Mesothelial cell of epicardium (in vitro differentiated cells): ENCODE data around the gene ZDBF2. TPM values are rescaled to one million over a fixed set of nuclear protein-coding genes. Genes with fewer than 3 reads are reported as not detected.

Source experiments
- DNase-seq, 2 experiments: peaks; one replicate each; pipeline ENCODE4 v3.0.0; 2021; ENCODE audit warnings: low spot score in 2 of 2; ENCODE audit not compliant: unreplicated experiment in 2 of 2
- H3K27ac Mint-ChIP-seq: 2 replicates; pipeline ENCODE4 v1.8.0; 2021; ENCODE audit warnings: mixed read lengths
- H3K27me3 Mint-ChIP-seq: 2 replicates; pipeline ENCODE4 v1.8.0; 2021; ENCODE audit warnings: low read depth, mixed read lengths
- H3K36me3 Mint-ChIP-seq: 2 replicates; pipeline ENCODE4 v1.8.0; 2021; ENCODE audit warnings: mixed read lengths
- H3K4me1 Mint-ChIP-seq: 2 replicates; pipeline ENCODE4 v1.8.0; 2021; ENCODE audit warnings: mixed read lengths
- H3K4me3 Mint-ChIP-seq: 2 replicates; pipeline ENCODE4 v1.8.0; 2021; ENCODE audit warnings: mild to moderate bottlenecking, moderate library complexity, mixed read lengths
- H3K9me3 Mint-ChIP-seq: 2 replicates; pipeline ENCODE4 v1.8.0; 2021; ENCODE audit warnings: mixed read lengths
- total RNA-seq: library from RNA; stranded (reverse); gene quantifications from 3 replicates; pipeline ENCODE4 v1.2.1, GENCODE V29; 2021
- TF ChIP-seq, protein P1 (sequence below): fragments of 200-600 bp; sonication (generic); IDR thresholded peaks from one replicate; pipeline ENCODE4 v1.5.0; 2021; ENCODE audit warnings: antibody characterized with exemption; ENCODE audit not compliant: unreplicated experiment

Gene ZDBF2
- total RNA-seq, 1 donor from 2014 or later: 49.5 TPM

- DNase-seq: no peak
- Mint-ChIP-seq H3K4me3 (no peak overlapping the region), H3K4me1 (peaks cover 6% of the 10 kb centered on the region), H3K9me3 (no peaks in the 10 kb centered on the region), H3K36me3 (no peaks in the 10 kb centered on the region), H3K27ac (no peak overlapping the region), H3K27me3 (peaks cover 1% of the 10 kb centered on the region)
- TF ChIP-seq, protein P1, sequence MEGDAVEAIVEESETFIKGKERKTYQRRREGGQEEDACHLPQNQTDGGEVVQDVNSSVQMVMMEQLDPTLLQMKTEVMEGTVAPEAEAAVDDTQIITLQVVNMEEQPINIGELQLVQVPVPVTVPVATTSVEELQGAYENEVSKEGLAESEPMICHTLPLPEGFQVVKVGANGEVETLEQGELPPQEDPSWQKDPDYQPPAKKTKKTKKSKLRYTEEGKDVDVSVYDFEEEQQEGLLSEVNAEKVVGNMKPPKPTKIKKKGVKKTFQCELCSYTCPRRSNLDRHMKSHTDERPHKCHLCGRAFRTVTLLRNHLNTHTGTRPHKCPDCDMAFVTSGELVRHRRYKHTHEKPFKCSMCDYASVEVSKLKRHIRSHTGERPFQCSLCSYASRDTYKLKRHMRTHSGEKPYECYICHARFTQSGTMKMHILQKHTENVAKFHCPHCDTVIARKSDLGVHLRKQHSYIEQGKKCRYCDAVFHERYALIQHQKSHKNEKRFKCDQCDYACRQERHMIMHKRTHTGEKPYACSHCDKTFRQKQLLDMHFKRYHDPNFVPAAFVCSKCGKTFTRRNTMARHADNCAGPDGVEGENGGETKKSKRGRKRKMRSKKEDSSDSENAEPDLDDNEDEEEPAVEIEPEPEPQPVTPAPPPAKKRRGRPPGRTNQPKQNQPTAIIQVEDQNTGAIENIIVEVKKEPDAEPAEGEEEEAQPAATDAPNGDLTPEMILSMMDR: no peak
Observed at GRCh38 chr2:206245265-206245672, 29.2 kb upstream of the ZDBF2 start.

GRCh38 chr2:206250041-206250897 is 24.2 kb upstream of the ZDBF2 start:
- Mint-ChIP-seq H3K9me3 (peaks cover 24% of the 10 kb centered on the region), H3K4me3 (no peak overlapping the region), H3K36me3 (no peaks in the 10 kb centered on the region), H3K27ac (no peak overlapping the region), H3K27me3 (no peaks in the 10 kb centered on the region), H3K4me1 (peaks cover 1% of the 10 kb centered on the region)
- no peak for DNase-seq
- TF ChIP-seq, protein P1: no peak

DNA sequence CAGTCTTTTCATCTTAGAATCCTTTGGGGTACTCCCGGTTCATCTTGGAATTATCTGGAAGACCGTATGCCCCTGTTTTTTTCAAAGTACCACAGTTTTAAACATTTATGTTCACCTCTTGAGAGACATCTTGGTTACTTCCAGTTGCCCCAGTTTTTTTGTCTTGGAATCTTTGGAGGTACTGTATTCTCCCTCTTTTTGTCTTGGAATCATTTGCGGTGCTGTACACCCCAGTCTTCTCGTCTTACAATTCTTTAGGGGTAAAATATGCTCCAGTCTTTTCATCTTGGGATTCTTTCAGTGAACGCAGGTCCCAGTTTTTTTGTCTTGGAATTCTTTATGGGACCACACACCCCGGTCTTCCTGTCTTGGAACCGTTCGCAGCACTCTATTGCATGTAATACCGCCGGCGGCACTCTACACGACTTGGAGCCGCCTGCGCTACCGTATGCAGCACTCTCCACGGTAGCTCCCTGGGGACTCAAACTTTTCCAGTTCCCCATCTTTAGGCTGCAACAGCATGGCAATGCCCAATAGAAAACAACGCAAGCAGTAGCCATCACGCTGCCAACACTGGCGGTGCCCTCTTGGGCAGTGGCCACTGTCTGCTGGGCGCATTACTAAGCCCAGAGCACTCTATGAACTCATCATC is 21.2 kb upstream of the ZDBF2 start:
- Mint-ChIP-seq H3K4me1 (no peaks in the 10 kb centered on the region), H3K36me3 (no peaks in the 10 kb centered on the region), H3K27me3 (peaks cover 2% of the 10 kb centered on the region), H3K9me3 (peaks cover 24% of the 10 kb centered on the region), H3K4me3 (no peak overlapping the region), H3K27ac (no peak overlapping the region)
- no peak for DNase-seq
- TF ChIP-seq, protein P1: no peak

GRCh38 chr2:206253777-206254166 is 20.7 kb upstream of the ZDBF2 start:
- H3K36me3 Mint-ChIP-seq: no peaks in the 10 kb centered on the region
- H3K9me3 Mint-ChIP-seq: peaks cover 24% of the 10 kb centered on the region
- no peak overlapping the region for H3K27ac Mint-ChIP-seq
- no peak for DNase-seq
- H3K27me3 Mint-ChIP-seq: peaks cover 2% of the 10 kb centered on the region
- H3K4me1 Mint-ChIP-seq: no peaks in the 10 kb centered on the region
- no peak overlapping the region for H3K4me3 Mint-ChIP-seq
- TF ChIP-seq, protein P1: no peak

- TF ChIP-seq, protein P1: no peak
- H3K4me3 Mint-ChIP-seq: no peak overlapping the region
- H3K27me3 Mint-ChIP-seq: peaks cover 2% of the 10 kb centered on the region
- peaks cover 6% of the 10 kb centered on the region for H3K4me1 Mint-ChIP-seq
- no peaks in the 10 kb centered on the region for H3K36me3 Mint-ChIP-seq
- DNase-seq: no peak
- no peak overlapping the region for H3K27ac Mint-ChIP-seq
- peaks cover 24% of the 10 kb centered on the region for H3K9me3 Mint-ChIP-seq
Observed at GRCh38 chr2:206255003-206255402, 19.5 kb upstream of the ZDBF2 start.
